Adrenal gland (tissue), 5 donors: Measurements from ENCODE around the gene ACTL10.

Source experiments
- POLR2A ChIP-seq, 2 donors: fragments of 450-650 bp; IDR thresholded peaks; one replicate each; pipeline ENCODE4 v1.6.1; 2017; ENCODE audit warnings: antibody characterized with exemption in 2 of 2, mild to moderate bottlenecking in 2 of 2, moderate library complexity in 1 of 2
- TF ChIP-seq, protein P1 (sequence below), 6 experiments: fragments of 450-650 bp in 4 of 6; fragments of 200-600 bp in 2 of 6; sonication (generic) in 1 of 6; IDR thresholded peaks; 1 replicate in 5 of 6; 2 replicates in 1 of 6; pipeline versions ENCODE4 v1.5.1 to v1.8.0; 2016 to 2021; ENCODE audit warnings: antibody characterized with exemption in 6 of 6, mild to moderate bottlenecking in 2 of 6, moderate library complexity in 1 of 6
- donor health status: DM: no; HTN: no; CAD: no.

DNA sequence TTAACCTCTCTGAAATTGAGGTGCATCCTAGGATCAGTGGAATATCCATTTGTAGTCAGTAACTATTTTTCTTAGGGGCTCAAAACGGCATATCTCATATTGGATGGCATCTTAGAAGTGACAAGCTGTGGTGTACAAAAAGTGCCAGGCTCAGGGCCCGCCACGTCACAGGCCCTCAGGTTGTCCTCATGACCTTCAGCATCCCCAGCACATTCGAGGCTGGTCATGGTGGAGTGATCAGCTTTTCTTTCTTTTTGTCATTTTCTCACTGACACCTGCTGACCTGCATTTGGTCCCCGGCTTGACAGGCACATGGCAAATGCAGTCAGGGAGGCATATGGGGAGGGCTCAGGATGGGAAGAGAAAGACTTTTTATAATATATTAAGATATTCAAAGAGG, 26.5 kb downstream of the ACTL10 start:
- TF ChIP-seq, protein P1, sequence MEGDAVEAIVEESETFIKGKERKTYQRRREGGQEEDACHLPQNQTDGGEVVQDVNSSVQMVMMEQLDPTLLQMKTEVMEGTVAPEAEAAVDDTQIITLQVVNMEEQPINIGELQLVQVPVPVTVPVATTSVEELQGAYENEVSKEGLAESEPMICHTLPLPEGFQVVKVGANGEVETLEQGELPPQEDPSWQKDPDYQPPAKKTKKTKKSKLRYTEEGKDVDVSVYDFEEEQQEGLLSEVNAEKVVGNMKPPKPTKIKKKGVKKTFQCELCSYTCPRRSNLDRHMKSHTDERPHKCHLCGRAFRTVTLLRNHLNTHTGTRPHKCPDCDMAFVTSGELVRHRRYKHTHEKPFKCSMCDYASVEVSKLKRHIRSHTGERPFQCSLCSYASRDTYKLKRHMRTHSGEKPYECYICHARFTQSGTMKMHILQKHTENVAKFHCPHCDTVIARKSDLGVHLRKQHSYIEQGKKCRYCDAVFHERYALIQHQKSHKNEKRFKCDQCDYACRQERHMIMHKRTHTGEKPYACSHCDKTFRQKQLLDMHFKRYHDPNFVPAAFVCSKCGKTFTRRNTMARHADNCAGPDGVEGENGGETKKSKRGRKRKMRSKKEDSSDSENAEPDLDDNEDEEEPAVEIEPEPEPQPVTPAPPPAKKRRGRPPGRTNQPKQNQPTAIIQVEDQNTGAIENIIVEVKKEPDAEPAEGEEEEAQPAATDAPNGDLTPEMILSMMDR (IDR thresholded peaks at IDR 0.05), result no peak
- TF ChIP-seq POLR2A (IDR thresholded peaks at IDR 0.05), result no peak
